Measurements from ENCODE around the gene HSPBP1. TPM values are rescaled to one million over a fixed set of nuclear protein-coding genes. Genes with fewer than 3 reads are reported as not detected.

Gene HSPBP1
- polyA plus RNA-seq, 3 donors, result 12.3 to 17.0 (median 15.3) TPM

DNA sequence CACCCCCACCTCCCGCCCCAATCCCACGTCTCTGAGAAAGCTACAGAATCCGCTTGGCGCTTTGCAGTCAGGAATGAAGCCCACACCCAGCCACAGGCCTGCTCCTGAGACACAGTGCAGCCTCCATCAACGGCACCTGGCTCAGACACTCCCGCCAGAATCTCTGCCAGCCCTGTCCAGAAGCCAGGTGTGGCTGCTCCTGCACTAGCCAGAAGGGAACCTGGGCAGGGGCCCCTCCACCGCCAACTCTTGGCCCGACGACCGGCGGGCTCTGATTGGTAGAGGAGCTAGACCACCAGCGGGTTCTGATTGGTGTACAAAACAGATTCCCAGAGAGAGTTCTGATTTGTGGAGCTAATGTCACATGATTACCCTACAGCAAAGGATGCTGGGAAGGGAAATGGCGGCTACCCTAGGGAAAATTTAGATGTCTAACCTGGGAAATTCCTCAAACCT lies 18.2 kb downstream of the HSPBP1 start:
- intact Hi-C loops (cut with micrococcal nuclease), result no loop called here
- no peak overlapping the region for H3K4me3 Mint-ChIP-seq
- Histone ChIP-seq H3K79me2 (ENCODE audit: insufficient read depth, low read length) (peaks cover 22% of the 10 kb centered on the region), H3K36me3 (replicated peaks in 1 of 2; ENCODE audit: control insufficient read depth in 1 of 2, insufficient read depth in 2 of 2, low read length in 2 of 2) (peaks cover 0 to 9% of the 10 kb centered on the region in 2 donors), H3K9me3 (replicated peaks in 1 of 2; ENCODE audit: control insufficient read depth in 1 of 2, insufficient read depth in 1 of 2, low read length in 2 of 2) (peaks cover 0 to 3% of the 10 kb centered on the region in 2 donors), H3K4me2 (replicated peaks; ENCODE audit: extremely low read depth, low read length, poor library complexity, severe bottlenecking) (no peak overlapping the region), H3K27me3 (ENCODE audit: control insufficient read depth in 2 of 2, insufficient read depth in 2 of 2, low read length in 2 of 2) (no peaks in the 10 kb centered on the region), H3K27ac (ENCODE audit: low read depth in 1 of 2, low read length in 2 of 2) (no peak overlapping the region), H3K4me1 (ENCODE audit: control insufficient read depth in 1 of 2, insufficient read depth in 2 of 2, low read length in 2 of 2) (peaks cover 21 to 23% of the 10 kb centered on the region in 2 donors), H3K9ac (ENCODE audit: insufficient read depth, low read length, poor library complexity, severe bottlenecking) (no peak overlapping the region), H2AFZ (ENCODE audit: insufficient read depth, low read depth, low read length, poor library complexity, severe bottlenecking) (no peak overlapping the region), H4K20me1 (ENCODE audit: insufficient read depth, low read length) (peaks cover 16% of the 10 kb centered on the region), H3K4me3 (replicated peaks in 1 of 3; ENCODE audit: low read depth in 2 of 3, low read length in 3 of 3) (no peak overlapping the region)
- WGBS (ENCODE audit: insufficient coverage), result 100% methylated on average over 7 of the region's 13 CpGs
- H3K27me3 Mint-ChIP-seq (ENCODE audit: low read depth in 3 of 3), result no peaks in the 10 kb centered on the region
- TF ChIP-seq, protein P1, sequence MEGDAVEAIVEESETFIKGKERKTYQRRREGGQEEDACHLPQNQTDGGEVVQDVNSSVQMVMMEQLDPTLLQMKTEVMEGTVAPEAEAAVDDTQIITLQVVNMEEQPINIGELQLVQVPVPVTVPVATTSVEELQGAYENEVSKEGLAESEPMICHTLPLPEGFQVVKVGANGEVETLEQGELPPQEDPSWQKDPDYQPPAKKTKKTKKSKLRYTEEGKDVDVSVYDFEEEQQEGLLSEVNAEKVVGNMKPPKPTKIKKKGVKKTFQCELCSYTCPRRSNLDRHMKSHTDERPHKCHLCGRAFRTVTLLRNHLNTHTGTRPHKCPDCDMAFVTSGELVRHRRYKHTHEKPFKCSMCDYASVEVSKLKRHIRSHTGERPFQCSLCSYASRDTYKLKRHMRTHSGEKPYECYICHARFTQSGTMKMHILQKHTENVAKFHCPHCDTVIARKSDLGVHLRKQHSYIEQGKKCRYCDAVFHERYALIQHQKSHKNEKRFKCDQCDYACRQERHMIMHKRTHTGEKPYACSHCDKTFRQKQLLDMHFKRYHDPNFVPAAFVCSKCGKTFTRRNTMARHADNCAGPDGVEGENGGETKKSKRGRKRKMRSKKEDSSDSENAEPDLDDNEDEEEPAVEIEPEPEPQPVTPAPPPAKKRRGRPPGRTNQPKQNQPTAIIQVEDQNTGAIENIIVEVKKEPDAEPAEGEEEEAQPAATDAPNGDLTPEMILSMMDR (IDR thresholded peaks at IDR 0.05), result no peak
- H3K36me3 Mint-ChIP-seq, result peaks cover 13% of the 10 kb centered on the region in 2 donors
- H3K9me3 Mint-ChIP-seq, result peaks cover 0 to 9% (median 3%) of the 10 kb centered on the region in 7 donors
- H3K4me1 Mint-ChIP-seq, result peaks cover 20% of the 10 kb centered on the region
- no peak for DNase-seq
- no peak overlapping the region for H3K27ac Mint-ChIP-seq

DNA sequence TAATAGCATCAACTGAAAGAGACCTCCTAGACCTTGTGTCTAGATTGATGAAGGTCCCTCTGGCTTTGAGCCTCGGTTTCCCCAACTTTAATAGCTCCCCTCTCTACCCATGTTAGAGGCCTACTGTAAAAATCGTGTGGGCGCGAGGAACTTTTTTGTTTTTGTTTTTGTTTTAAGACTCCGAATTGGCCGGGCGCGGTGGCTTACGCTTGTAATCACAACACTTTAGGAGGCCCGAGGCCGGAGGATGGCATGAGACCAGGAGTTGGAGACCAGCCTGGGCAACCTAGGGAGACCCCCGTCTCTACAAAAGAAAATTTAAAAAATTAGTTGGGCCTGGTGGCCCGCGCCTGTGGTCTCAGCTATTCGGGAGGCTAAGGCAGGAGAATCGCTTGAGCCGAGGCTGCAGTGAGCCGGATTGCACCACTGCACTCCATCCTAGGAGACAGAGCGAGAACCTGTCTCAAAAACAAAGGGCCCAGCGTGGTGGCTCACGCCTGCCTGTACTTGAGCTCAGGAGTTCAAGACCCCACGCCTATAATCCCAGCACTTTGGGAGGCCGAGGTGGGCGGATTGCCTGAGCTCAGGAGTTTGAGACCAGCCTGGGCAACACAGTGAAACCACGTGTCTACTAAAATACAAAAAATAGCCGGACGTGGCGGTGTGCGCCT lies 20.2 kb downstream of the HSPBP1 start:
- Histone ChIP-seq H3K4me2 (replicated peaks; ENCODE audit: extremely low read depth, low read length, poor library complexity, severe bottlenecking) (peak overlapping the region; percentile 89), H3K36me3 (replicated peaks in 1 of 2; ENCODE audit: control insufficient read depth in 1 of 2, insufficient read depth in 2 of 2, low read length in 2 of 2) (peaks cover 0 to 9% of the 10 kb centered on the region in 2 donors), H2AFZ (ENCODE audit: insufficient read depth, low read depth, low read length, poor library complexity, severe bottlenecking) (peak overlapping the region; percentile 92), H3K4me3 (replicated peaks in 1 of 3; ENCODE audit: low read depth in 2 of 3, low read length in 3 of 3) (peak overlapping the region; percentile 61 to 94 (median 66)), H3K27ac (ENCODE audit: low read depth in 1 of 2, low read length in 2 of 2) (peak overlapping the region; percentile 89 to 92), H3K9me3 (replicated peaks in 1 of 2; ENCODE audit: control insufficient read depth in 1 of 2, insufficient read depth in 1 of 2, low read length in 2 of 2) (peaks cover 0 to 3% of the 10 kb centered on the region in 2 donors), H4K20me1 (ENCODE audit: insufficient read depth, low read length) (peaks cover 36% of the 10 kb centered on the region), H3K27me3 (ENCODE audit: control insufficient read depth in 2 of 2, insufficient read depth in 2 of 2, low read length in 2 of 2) (no peaks in the 10 kb centered on the region), H3K9ac (ENCODE audit: insufficient read depth, low read length, poor library complexity, severe bottlenecking) (peak overlapping the region; percentile 93), H3K79me2 (ENCODE audit: insufficient read depth, low read length) (peaks cover 42% of the 10 kb centered on the region), H3K4me1 (ENCODE audit: control insufficient read depth in 1 of 2, insufficient read depth in 2 of 2, low read length in 2 of 2) (peaks cover 41 to 44% of the 10 kb centered on the region in 2 donors)
- peak overlapping the region; percentile 91 to 97 (median 97) for H3K27ac Mint-ChIP-seq
- no peaks in the 10 kb centered on the region for H3K27me3 Mint-ChIP-seq (ENCODE audit: low read depth in 3 of 3)
- peaks cover 40% of the 10 kb centered on the region for H3K4me1 Mint-ChIP-seq
- H3K36me3 Mint-ChIP-seq, result peaks cover 15 to 17% of the 10 kb centered on the region in 2 donors
- 69% methylated on average over 21 of the region's 29 CpGs for WGBS (ENCODE audit: insufficient coverage)
- peak overlapping the region; percentile 88 to 94 for H3K4me3 Mint-ChIP-seq
- no peak for DNase-seq
- intact Hi-C loops (cut with micrococcal nuclease), result loop anchor here (1.0 to 10.0 kb wide), 4 partner anchors 19 to 145 kb away; partner anchors contain the start of gene PPP1R12C (in 1 of the 2)
- peaks cover 0 to 4% (median 0%) of the 10 kb centered on the region in 7 donors for H3K9me3 Mint-ChIP-seq
- TF ChIP-seq, protein P1 (IDR thresholded peaks at IDR 0.05), result no peak
